Lower leg skin (tissue), 4 donors: Measurements from ENCODE around the gene USP46. TPM values are rescaled to one million over a fixed set of nuclear protein-coding genes. Genes with fewer than 3 reads are reported as not detected.

Experiments used
- DNase-seq, 2 donors: peaks; one replicate each; pipeline ENCODE4 v3.0.0-alpha.2; 2019; ENCODE audit warnings: low spot score in 2 of 2
- H3K4me3 ChIP-seq: fragments of 200-600 bp; sonication (generic); 2 replicates; pipeline ENCODE4 v1.5.1; 2017; ENCODE audit warnings: mild to moderate bottlenecking, low read depth; ENCODE audit not compliant: poor library complexity, severe bottlenecking
- POLR2A ChIP-seq, 2 donors: fragments of 450-650 bp; IDR thresholded peaks; one replicate each; pipeline ENCODE4 v1.6.1; 2016 to 2017; ENCODE audit warnings: antibody characterized with exemption in 2 of 2, mild to moderate bottlenecking in 1 of 2, moderate library complexity in 1 of 2
- WGBS, 2 donors: methylation state at CpG; one replicate each; pipeline ENCODE4 v1.1.5; 2018; 5-methylcytosine and 5-hydroxymethylcytosine counted together
- intact Hi-C: fragments of 100-400 bp; cut with DNase I; formaldehyde crosslinking; loops from one replicate; pipeline ENCODE4 v1.15.0; 2023; ENCODE audit warnings: low total_unique reads
- total RNA-seq, 4 donors: library from RNA; depleted of rRNA; stranded (reverse); fragments of >200 nt; gene quantifications; one replicate each; pipeline ENCODE4 v1.1.0, GENCODE V29; 2016
- TF ChIP-seq, protein P1 (sequence below), 3 donors: fragments of 450-650 bp; IDR thresholded peaks; one replicate each; pipeline ENCODE4 v1.5.1; 2016; ENCODE audit warnings: antibody characterized with exemption in 3 of 3, mild to moderate bottlenecking in 3 of 3, moderate library complexity in 2 of 3

Gene USP46
- total RNA-seq, 4 donors from 2014 or later: 7.5 to 16.7 (median 12.5) TPM

DNA sequence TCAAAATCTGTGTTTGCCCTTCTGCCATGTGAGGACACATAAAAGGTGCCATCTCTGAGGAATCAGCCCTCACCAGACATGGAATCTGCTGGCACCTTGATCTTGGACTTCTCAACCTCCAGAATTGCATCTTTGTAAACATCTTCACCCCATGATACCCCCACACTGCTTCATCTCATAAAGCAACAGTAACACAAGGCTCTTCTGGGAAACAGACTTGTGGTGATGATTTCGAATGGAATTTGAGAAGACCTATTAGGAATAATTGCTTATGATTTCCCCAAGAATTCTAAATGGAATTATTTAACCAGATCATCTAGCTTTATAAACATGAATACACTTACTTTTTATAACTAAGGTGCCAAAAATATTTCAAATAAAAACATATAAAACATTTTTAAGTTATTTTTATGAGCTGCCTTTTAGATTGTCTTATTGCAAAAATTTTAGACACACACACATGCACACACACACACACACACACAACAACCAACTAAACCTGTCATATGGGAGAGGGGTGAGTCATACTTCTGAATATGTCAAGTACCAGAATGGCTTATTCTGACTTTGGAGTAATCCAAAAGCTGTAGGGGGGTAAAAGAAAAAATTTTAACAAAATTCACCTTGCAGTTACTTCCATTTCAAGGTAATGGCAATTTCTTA lies 82.0 kb downstream of the USP46 start:
- WGBS, 2 donors: 76 to 77% methylated on average over 1 of the region's 1 CpG
- intact Hi-C loops: no loop called here
- no peak overlapping the region for H3K4me3 ChIP-seq
- no peak for DNase-seq
- TF ChIP-seq, protein P1, sequence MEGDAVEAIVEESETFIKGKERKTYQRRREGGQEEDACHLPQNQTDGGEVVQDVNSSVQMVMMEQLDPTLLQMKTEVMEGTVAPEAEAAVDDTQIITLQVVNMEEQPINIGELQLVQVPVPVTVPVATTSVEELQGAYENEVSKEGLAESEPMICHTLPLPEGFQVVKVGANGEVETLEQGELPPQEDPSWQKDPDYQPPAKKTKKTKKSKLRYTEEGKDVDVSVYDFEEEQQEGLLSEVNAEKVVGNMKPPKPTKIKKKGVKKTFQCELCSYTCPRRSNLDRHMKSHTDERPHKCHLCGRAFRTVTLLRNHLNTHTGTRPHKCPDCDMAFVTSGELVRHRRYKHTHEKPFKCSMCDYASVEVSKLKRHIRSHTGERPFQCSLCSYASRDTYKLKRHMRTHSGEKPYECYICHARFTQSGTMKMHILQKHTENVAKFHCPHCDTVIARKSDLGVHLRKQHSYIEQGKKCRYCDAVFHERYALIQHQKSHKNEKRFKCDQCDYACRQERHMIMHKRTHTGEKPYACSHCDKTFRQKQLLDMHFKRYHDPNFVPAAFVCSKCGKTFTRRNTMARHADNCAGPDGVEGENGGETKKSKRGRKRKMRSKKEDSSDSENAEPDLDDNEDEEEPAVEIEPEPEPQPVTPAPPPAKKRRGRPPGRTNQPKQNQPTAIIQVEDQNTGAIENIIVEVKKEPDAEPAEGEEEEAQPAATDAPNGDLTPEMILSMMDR (IDR thresholded peaks at IDR 0.05): no peak
- no peak for TF ChIP-seq POLR2A (IDR thresholded peaks at IDR 0.05)

DNA sequence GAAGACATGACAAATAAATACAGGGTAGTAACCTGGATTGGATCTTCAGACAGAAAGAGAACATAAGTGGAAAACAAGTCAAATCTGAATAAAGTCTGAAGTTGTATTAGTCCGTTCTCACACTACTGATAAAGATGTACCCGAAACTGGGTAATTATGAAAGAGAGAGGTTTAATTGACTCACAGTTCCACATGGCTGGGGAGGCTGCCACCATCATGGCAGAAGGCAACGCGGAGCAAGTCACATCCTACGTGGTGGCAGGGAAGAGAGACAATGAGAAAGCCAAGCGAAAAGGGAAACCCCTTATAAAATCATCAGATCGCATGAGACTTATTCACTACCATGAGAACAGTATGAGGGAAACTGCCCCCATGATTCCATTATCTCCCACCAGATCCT lies 82.8 kb downstream of the USP46 start:
- intact Hi-C loops: no loop called here
- 91% methylated on average over 7 of the region's 7 CpGs for WGBS, 2 donors
- TF ChIP-seq POLR2A (IDR thresholded peaks at IDR 0.05): no peak
- TF ChIP-seq, protein P1 (IDR thresholded peaks at IDR 0.05): no peak
- no peak overlapping the region for H3K4me3 ChIP-seq
- no peak for DNase-seq

DNA sequence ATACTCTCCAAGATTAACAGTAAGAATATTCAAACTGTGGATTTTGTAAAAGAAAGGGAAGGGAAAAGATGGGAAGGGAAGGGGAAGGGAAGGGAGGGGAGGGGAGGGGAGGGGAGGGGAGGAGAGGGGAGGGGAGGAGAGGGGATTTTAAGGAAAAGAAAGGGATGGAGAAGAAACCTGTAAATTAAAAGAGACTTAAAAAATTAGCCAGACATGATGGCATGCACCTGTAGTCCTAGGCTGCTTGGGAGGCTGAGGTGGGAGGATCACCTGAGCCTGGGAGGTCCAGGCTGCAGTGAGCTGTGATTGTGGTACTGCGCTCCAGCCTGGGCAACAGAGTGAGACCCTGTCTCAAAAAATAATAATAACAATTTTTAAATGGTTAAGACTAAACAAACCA lies 83.7 kb downstream of the USP46 start:
- no peak for DNase-seq
- WGBS, 2 donors: 94 to 97% methylated on average over 1 of the region's 1 CpG
- intact Hi-C loops: no loop called here
- H3K4me3 ChIP-seq: no peak overlapping the region
- TF ChIP-seq, protein P1 (IDR thresholded peaks at IDR 0.05): no peak
- TF ChIP-seq POLR2A (IDR thresholded peaks at IDR 0.05): no peak

DNA sequence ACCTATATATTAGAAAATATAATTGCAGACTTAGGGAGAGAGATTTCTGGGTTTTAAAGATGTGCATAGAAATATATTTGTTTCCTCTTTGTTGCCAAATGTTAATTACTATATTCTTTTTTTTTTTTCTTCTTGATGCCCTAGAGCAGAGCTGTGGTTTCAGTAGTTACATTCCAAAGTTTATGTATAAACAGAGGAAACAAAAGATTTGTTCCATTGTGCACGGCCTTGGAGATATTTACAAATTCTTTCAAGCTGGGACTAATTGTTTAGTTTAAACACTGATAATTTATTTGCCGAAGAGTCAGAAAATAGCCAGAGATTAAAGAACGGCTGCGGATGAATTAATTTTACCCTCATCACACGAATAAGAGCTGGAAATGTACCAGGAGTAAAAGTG lies 85.1 kb downstream of the USP46 start:
- no peak overlapping the region for H3K4me3 ChIP-seq
- TF ChIP-seq, protein P1 (IDR thresholded peaks at IDR 0.05): no peak
- no peak for TF ChIP-seq POLR2A (IDR thresholded peaks at IDR 0.05)
- intact Hi-C loops: no loop called here
- WGBS, 2 donors: 48 to 54% methylated on average over 5 of the region's 5 CpGs
- DNase-seq: no peak

DNA sequence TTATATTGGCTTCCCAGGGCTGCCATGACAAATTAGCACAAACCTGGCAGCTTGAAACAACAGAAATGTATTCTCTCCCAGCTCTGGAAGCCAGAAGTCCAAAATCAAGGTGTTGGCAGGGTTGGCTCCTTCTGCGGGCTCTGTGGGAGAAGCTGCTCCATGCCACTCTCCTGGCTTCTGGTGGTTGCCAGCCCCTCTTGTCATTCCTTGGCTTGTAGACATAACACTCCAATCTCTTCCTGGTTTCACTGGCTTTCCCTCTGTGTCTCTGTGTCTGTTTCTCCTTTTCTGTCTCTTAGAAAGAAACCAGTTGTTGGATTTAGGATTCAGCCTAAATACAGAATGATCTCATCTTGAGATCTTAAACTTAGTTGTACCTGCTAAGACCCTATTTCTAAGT lies 85.5 kb downstream of the USP46 start:
- intact Hi-C loops: no loop called here
- no peak overlapping the region for H3K4me3 ChIP-seq
- no peak for DNase-seq
- TF ChIP-seq POLR2A (IDR thresholded peaks at IDR 0.05): no peak
- TF ChIP-seq, protein P1 (IDR thresholded peaks at IDR 0.05): no peak
- 73 to 100% methylated on average over 1 of the region's 1 CpG for WGBS, 2 donors

DNA sequence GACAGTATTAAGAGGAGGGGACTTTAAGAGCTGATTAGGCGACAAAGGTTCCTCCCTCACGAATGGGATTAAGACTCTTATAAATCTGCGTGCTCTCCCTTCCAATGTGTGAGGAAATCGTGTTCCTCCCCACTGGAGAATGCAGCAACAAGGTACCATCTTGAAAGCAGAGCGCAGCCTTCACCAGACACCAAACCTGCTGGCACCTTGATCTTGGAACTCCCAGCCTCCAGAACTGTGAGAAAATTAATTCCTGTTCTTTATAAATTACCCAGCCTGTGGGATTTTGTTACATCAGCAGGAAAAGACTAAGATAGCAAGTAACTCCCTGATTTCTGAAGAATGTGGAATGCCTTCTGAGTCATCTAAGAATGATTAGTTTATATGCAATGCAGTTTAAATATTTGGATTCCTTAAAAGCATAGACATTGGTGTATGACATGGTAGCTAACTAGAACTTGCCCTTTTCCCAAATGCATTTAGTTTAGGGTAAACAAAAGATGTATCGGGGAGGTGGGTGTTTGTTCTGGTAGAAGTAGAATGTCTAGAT lies 86.1 kb downstream of the USP46 start:
- intact Hi-C loops: no loop called here
- TF ChIP-seq POLR2A (IDR thresholded peaks at IDR 0.05): no peak
- TF ChIP-seq, protein P1 (IDR thresholded peaks at IDR 0.05): no peak
- WGBS, 2 donors: 86 to 93% methylated on average over 6 of the region's 6 CpGs
- DNase-seq: no peak
- H3K4me3 ChIP-seq: no peak overlapping the region
